SK-N-MC (cell line): Measurements from ENCODE around the gene TACC2.

Source experiments
- EZH2 ChIP-seq: fragments of 200-600 bp; sonication (generic); IDR thresholded peaks from one replicate; pipeline ENCODE4 v1.6.1; 2017; ENCODE audit warnings: antibody characterized with exemption
- FOXP2 ChIP-seq: optimal IDR thresholded peaks from 2 replicates; pipeline ENCODE3; 2011; ENCODE audit warnings: mild to moderate bottlenecking, moderate library complexity; ENCODE audit not compliant: insufficient read depth; ENCODE audit errors: extremely low read length, control extremely low read depth
- POLR2AphosphoS5 ChIP-seq: IDR thresholded peaks from 2 replicates; pipeline ENCODE4 v1.6.1; 2012; ENCODE audit warnings: mild to moderate bottlenecking, low read depth, low read length, borderline replicate concordance

DNA sequence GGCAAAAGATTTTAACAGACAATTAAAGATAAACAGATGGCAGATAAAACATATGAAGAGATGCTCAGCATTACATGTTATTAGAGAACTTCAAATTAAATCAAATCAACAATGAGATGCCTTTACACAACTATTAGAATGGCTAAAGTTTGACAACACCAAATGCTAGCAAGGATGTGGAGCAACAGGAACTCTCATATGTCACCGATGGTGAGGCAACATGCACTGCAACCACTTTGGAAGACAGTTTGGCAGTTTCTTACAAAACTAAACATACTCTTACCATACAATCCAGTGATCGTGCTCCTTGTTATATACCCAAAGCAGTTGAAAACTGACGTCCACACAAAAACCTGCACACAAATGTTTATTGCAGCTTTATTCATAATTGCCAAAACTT, 47.4 kb upstream of the TACC2 start:
- TF ChIP-seq EZH2, result no peak
- no peak for TF ChIP-seq POLR2AphosphoS5
- no peak for TF ChIP-seq FOXP2
